Thymus (tissue), 14 donors: ENCODE data around the gene TRIM15. TPM values are rescaled to one million over a fixed set of nuclear protein-coding genes. Genes with fewer than 3 reads are reported as not detected.
"Not testable (repeated sequence)": the region's sequence is repeated elsewhere in the genome, so short reads cannot be mapped to it uniquely, and the experiment has no call there.

Experiments used
- DNase-seq, 9 donors: peaks; one replicate each; pipeline ENCODE4 v3.0.0-alpha.2; 2013; ENCODE audit warnings: low spot score in 9 of 9, low read depth in 6 of 9, missing footprints in 1 of 9
- H3K27ac ChIP-seq, 2 donors: one replicate each; pipeline ENCODE4 v1.5.1; 2013; ENCODE audit warnings: control low read depth in 1 of 2, low read depth in 1 of 2, low read length in 1 of 2, mild to moderate bottlenecking in 1 of 2, moderate library complexity in 1 of 2
- H3K27me3 ChIP-seq, 2 donors: one replicate each; pipeline ENCODE4 v1.5.1; 2013; ENCODE audit warnings: low read length in 1 of 2; ENCODE audit not compliant: control insufficient read depth in 2 of 2, insufficient read depth in 1 of 2
- H3K36me3 ChIP-seq, 2 donors: one replicate each; pipeline ENCODE4 v1.5.1; 2013; ENCODE audit warnings: low read length in 1 of 2, mild to moderate bottlenecking in 1 of 2, moderate library complexity in 1 of 2; ENCODE audit not compliant: control insufficient read depth in 2 of 2, insufficient read depth in 2 of 2
- H3K4me1 ChIP-seq, 2 donors: one replicate each; pipeline ENCODE4 v1.5.1; 2013; ENCODE audit warnings: low read length in 2 of 2; ENCODE audit not compliant: control insufficient read depth in 2 of 2, insufficient read depth in 2 of 2
- H3K4me3 ChIP-seq, 2 donors: one replicate each; pipeline ENCODE4 v1.5.1; 2013; ENCODE audit warnings: low read length in 2 of 2, control low read depth in 1 of 2, mild to moderate bottlenecking in 1 of 2
- H3K9me3 ChIP-seq, 2 donors: one replicate each; pipeline ENCODE4 v1.5.1; 2013; ENCODE audit warnings: low read length in 1 of 2, mild to moderate bottlenecking in 1 of 2; ENCODE audit not compliant: control insufficient read depth in 2 of 2, insufficient read depth in 1 of 2
- WGBS: extraction: QIAGEN DNeasy Blood & Tissue Kit; methylation state at CpG from one replicate; pipeline ENCODE4 v1.1.7; 2013; 5-methylcytosine and 5-hydroxymethylcytosine counted together
- long read RNA-seq, 10 donors: transcript quantifications; one replicate each; lab custom pipeline, GENCODE V29; 2026
- polyA plus RNA-seq: library from polyadenylated mRNA; stranded (reverse); fragments of 200-250 nt; gene quantifications from one replicate; pipeline ENCODE4 v1.2.3, GENCODE V29; 2013
- total RNA-seq: library from RNA; stranded (reverse); fragments of 120-200 nt; gene quantifications from one replicate; pipeline ENCODE4 v1.2.4, GENCODE V29; 2013
- donor health status: healthy.

Gene TRIM15
- 0.19 TPM for total RNA-seq
- 0.59 TPM for polyA plus RNA-seq
- long read RNA-seq, donor 1 = 0 reads
- long read RNA-seq, donor 2 = 0 reads
- long read RNA-seq, donor 3 = 0 reads
- long read RNA-seq, donor 4 = 0 reads
- long read RNA-seq, donor 5 = 0 reads
- long read RNA-seq, donor 6 = 0 reads
- long read RNA-seq, donor 7 = 0 reads
- long read RNA-seq, donor 8 = 0 reads
- long read RNA-seq, donor 9 = 0 reads
- long read RNA-seq, donor 10 = 0 reads

- Histone ChIP-seq H3K9me3 (no peaks in the 10 kb centered on the region), H3K4me3 (no peak within 1 kb of the TSS), H3K4me1 (peaks cover 0 to 5% of the 10 kb centered on the region in 2 donors), H3K36me3 (no peaks in the 10 kb centered on the region), H3K27me3 (peaks cover 0 to 3% of the 10 kb centered on the region in 2 donors), H3K27ac (no peak within 1 kb of the TSS)
- WGBS = 70% methylated on average over 31 of the region's 31 CpGs
- no peak for DNase-seq
Observed at GRCh38 chr6:30163090-30163917, at the start of gene TRIM15. Gene TRIM15, plus strand, starts transcription at chr6:30163546. Its CDS starts 139 bp downstream, at chr6:30163685.

DNA sequence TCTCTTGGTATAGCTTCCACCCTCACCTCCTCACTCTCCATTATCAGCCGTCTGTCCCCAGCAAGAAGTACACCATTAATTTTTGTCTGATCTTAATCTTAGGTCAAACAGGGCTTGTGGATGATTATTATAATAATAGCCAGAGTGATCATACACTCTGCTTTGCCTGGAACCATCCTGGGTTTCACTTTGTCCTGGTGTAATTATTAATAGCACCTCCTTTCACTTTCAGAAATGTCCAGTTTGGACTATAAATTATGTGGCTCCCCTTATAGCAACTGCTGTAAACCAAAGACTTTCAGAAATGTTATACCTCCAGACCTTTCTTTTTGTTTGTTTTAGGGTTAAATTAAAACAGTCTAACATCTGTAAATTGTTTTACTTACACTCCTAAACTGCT lies 49.5 kb upstream of the TRIM15 start:
- no peak overlapping the region for H3K4me3 ChIP-seq
- H3K4me1 ChIP-seq = no peaks in the 10 kb centered on the region
- H3K36me3 ChIP-seq = no peaks in the 10 kb centered on the region
- WGBS = 70% methylated on average over 1 of the region's 1 CpG
- H3K27ac ChIP-seq = no peak overlapping the region
- DNase-seq = no peak
- H3K27me3 ChIP-seq = peaks cover 14 to 62% of the 10 kb centered on the region in 2 donors
- no peaks in the 10 kb centered on the region for H3K9me3 ChIP-seq

GRCh38 chr6:30116724-30117123 lies 46.6 kb upstream of the TRIM15 start:
- peaks cover 6 to 46% of the 10 kb centered on the region in 2 donors for H3K27me3 ChIP-seq

GRCh38 chr6:30118691-30119090 lies 44.7 kb upstream of the TRIM15 start:
- 96% methylated on average over 5 of the region's 5 CpGs for WGBS
- H3K27ac ChIP-seq, H3K36me3 ChIP-seq, H3K9me3 ChIP-seq, DNase-seq, H3K4me1 ChIP-seq, H3K4me3 ChIP-seq: not testable (repeated sequence)
- H3K27me3 ChIP-seq = peaks cover 6 to 34% of the 10 kb centered on the region in 2 donors

More at GRCh38 chr6:30116724-30117123, 46.6 kb upstream of the TRIM15 start:
- no peak for DNase-seq
- Histone ChIP-seq H3K9me3 (no peaks in the 10 kb centered on the region), H3K36me3 (no peaks in the 10 kb centered on the region), H3K4me1 (no peaks in the 10 kb centered on the region), H3K27ac (no peak overlapping the region), H3K4me3 (no peak overlapping the region)
- 83% methylated on average over 6 of the region's 6 CpGs for WGBS

DNA sequence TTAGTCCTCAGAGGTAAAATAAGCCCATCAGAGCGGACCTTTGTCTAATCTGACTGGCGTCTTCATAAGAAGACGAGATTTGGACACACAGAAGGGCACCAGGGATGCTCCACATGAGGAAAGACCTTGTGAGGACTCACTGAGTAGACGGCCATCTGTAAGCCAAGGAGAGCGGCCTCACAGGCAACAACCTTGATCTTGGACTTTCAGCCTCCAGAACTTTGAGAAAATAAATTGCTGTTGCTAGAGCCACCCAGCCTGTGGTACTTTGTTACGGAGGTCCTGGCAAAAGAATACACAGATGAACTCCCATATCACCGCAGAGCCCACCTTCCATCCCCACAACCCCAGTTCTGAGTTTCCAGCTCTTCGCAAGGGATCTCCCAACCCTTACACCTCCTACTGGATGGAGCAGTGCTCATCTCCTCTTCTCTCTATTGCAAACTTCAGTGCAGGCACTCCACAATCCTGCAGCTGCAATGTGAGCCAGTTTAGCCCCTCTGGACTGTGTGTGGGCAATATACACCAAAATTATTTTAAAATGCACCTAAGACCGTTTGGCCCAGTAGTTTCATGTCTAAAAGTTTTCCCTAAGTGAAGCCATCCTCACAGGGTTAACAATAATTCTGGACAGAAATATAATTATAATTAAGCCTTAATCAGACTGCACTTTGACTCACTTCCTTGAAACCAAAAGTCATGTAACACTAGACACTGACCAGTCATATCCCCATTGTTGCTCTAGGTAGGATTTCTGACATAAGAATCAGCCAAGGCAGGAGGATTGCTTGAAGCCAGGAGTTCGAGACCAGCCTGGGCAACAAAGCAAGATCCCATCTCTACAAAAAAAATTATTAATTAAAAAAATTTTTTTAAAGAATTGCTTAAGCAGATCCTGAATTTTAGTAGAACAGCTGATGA lies 41.6 kb upstream of the TRIM15 start:
- WGBS = 94% methylated on average over 10 of the region's 10 CpGs
- Histone ChIP-seq H3K4me3 (no peak overlapping the region), H3K9me3 (no peaks in the 10 kb centered on the region), H3K4me1 (no peaks in the 10 kb centered on the region), H3K36me3 (no peaks in the 10 kb centered on the region), H3K27ac (no peak overlapping the region), H3K27me3 (peaks cover 0 to 45% of the 10 kb centered on the region in 2 donors)
- no peak for DNase-seq

DNA sequence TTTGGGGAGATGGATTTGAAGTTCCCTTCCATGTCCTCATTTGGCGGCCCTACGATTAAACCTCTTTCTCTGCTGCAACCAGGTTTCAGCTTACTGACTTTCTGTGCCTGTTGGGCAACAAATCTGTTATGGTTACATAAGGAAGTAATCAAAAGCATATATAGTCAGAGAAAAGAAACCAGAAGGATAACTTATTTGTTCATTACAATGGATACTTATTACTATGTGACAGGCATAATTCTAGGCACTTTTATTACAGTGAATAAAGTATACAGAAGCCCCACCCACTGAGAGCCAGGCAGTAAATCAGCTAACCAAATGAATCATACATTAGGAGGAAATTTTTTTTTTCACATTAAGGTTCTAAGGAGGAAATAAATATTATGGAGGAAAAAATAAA lies 40.8 kb upstream of the TRIM15 start:
- H3K36me3 ChIP-seq = no peaks in the 10 kb centered on the region
- no peaks in the 10 kb centered on the region for H3K9me3 ChIP-seq
- 92% methylated on average over 2 of the region's 2 CpGs for WGBS
- no peaks in the 10 kb centered on the region for H3K4me1 ChIP-seq
- no peak overlapping the region for H3K27ac ChIP-seq
- H3K27me3 ChIP-seq = peaks cover 7 to 50% of the 10 kb centered on the region in 2 donors
- no peak overlapping the region for H3K4me3 ChIP-seq
- DNase-seq = no peak

DNA sequence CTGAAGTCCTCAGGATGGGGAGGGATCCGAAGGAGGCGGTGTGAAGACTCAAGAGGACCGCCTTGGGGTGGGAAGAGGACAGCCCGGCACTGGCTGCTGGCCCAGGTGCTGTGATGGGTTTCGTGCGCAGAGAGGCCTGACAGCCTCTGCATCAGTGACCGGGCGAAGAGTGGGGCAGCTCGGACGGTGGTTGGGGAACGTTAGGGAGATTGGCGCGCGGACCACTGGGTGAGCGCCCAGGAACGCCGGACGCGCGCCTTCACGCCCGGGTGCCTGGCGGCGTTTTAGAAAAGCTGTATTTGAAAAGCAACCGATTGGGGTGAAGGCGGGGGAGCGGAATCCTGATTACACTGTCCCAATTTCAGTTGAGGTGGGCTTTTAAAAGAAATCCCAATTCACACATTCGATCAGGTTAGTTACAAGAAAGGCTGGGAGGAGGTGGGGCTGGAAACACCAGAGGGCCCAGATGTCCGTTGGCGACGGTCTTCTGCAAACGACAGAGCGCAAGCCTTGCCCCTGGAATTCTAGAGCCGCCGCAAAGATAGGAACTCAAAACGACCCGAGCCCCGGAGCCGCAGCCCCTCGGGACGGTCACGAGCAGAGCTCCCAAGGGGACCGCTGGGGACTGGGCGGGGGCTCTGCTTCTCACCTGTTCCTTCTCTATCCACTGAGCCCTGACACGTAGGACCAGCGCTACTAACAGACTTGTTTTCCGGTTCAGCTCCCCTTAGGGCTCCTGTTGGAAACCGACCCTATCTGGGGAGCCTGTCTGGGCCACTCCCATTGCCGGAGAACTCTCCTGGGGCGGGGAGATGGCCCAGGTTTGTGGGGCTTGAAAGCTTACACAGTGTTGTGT lies 35.9 kb upstream of the TRIM15 start:
- no peak overlapping the region for H3K4me3 ChIP-seq
- H3K27ac ChIP-seq = no peak overlapping the region
- H3K9me3 ChIP-seq = peaks cover 0 to 2% of the 10 kb centered on the region in 2 donors
- peaks cover 0 to 2% of the 10 kb centered on the region in 2 donors for H3K4me1 ChIP-seq
- H3K27me3 ChIP-seq = peaks cover 33 to 85% of the 10 kb centered on the region in 2 donors
- WGBS = 31% methylated on average over 50 of the region's 50 CpGs
- no peak for DNase-seq
- no peaks in the 10 kb centered on the region for H3K36me3 ChIP-seq
